ENCODE results near the gene EPS8L1.
"Not testable (repeated sequence)": the region's sequence is repeated elsewhere in the genome, so short reads cannot be mapped to it uniquely, and the experiment has no call there.

The EPS8L1 gene

GRCh38 chr19:55099557-55100506 is 24.2 kb downstream of the EPS8L1 start:
- Histone ChIP-seq H3K4me3 (ENCODE audit: low read depth in 1 of 2, low read length in 2 of 2) (no peak overlapping the region), H3K9me3 (ENCODE audit: low read length) (no peaks in the 10 kb centered on the region), H3K9ac (ENCODE audit: low read length) (no peak overlapping the region), H3K4me1 (ENCODE audit: insufficient read depth, low read length) (no peaks in the 10 kb centered on the region), H3K36me3 (ENCODE audit: insufficient read depth, low read length) (peaks cover 70% of the 10 kb centered on the region), H3K27me3 (ENCODE audit: control insufficient read depth in 1 of 2, insufficient read depth in 2 of 2, low read length in 2 of 2) (no peaks in the 10 kb centered on the region), H3K27ac (ENCODE audit: low read depth, low read length) (no peak overlapping the region)

- no peaks in the 10 kb centered on the region for H3K9me3 ChIP-seq (ENCODE audit: low read length)
- H3K9ac ChIP-seq (ENCODE audit: low read length), result no peak overlapping the region
- peaks cover 61% of the 10 kb centered on the region for H3K36me3 ChIP-seq (ENCODE audit: insufficient read depth, low read length)
- H3K4me3 ChIP-seq (ENCODE audit: low read depth in 1 of 2, low read length in 2 of 2), result no peak overlapping the region
- no peaks in the 10 kb centered on the region for H3K27me3 ChIP-seq (ENCODE audit: control insufficient read depth in 1 of 2, insufficient read depth in 2 of 2, low read length in 2 of 2)
- H3K4me1 ChIP-seq (ENCODE audit: insufficient read depth, low read length), result no peaks in the 10 kb centered on the region
- no peak overlapping the region for H3K27ac ChIP-seq (ENCODE audit: low read depth, low read length)
Observed at GRCh38 chr19:55101261-55101660, 25.6 kb downstream of the EPS8L1 start.

- Histone ChIP-seq H3K4me1 (ENCODE audit: insufficient read depth, low read length) (no peaks in the 10 kb centered on the region), H3K27ac (ENCODE audit: low read depth, low read length) (no peak overlapping the region), H3K4me3 (ENCODE audit: low read depth in 1 of 2, low read length in 2 of 2) (no peak overlapping the region), H3K9me3 (ENCODE audit: low read length) (no peaks in the 10 kb centered on the region), H3K27me3 (ENCODE audit: control insufficient read depth in 1 of 2, insufficient read depth in 2 of 2, low read length in 2 of 2) (no peaks in the 10 kb centered on the region), H3K9ac (ENCODE audit: low read length) (no peak overlapping the region), H3K36me3 (ENCODE audit: insufficient read depth, low read length) (peaks cover 64% of the 10 kb centered on the region)
Observed at GRCh38 chr19:55103190-55103589, 27.5 kb downstream of the EPS8L1 start.

GRCh38 chr19:55105237-55105636 is 29.6 kb downstream of the EPS8L1 start:
- peaks cover 61% of the 10 kb centered on the region for H3K36me3 ChIP-seq (ENCODE audit: insufficient read depth, low read length)
- no peak overlapping the region for H3K9ac ChIP-seq (ENCODE audit: low read length)
- no peaks in the 10 kb centered on the region for H3K9me3 ChIP-seq (ENCODE audit: low read length)
- H3K27me3 ChIP-seq (ENCODE audit: control insufficient read depth in 1 of 2, insufficient read depth in 2 of 2, low read length in 2 of 2), result no peaks in the 10 kb centered on the region
- H3K4me1 ChIP-seq (ENCODE audit: insufficient read depth, low read length), result no peaks in the 10 kb centered on the region
- no peak overlapping the region for H3K27ac ChIP-seq (ENCODE audit: low read depth, low read length)
- no peak overlapping the region for H3K4me3 ChIP-seq (ENCODE audit: low read depth in 1 of 2, low read length in 2 of 2)

GRCh38 chr19:55106591-55106990 is 30.9 kb downstream of the EPS8L1 start:
- no peak overlapping the region for H3K4me3 ChIP-seq (ENCODE audit: low read depth in 1 of 2, low read length in 2 of 2)
- H3K36me3 ChIP-seq (ENCODE audit: insufficient read depth, low read length), result peaks cover 54% of the 10 kb centered on the region
- peaks cover 4% of the 10 kb centered on the region for H3K4me1 ChIP-seq (ENCODE audit: insufficient read depth, low read length)
- no peak overlapping the region for H3K9ac ChIP-seq (ENCODE audit: low read length)
- H3K27me3 ChIP-seq (ENCODE audit: control insufficient read depth in 1 of 2, insufficient read depth in 2 of 2, low read length in 2 of 2), result no peaks in the 10 kb centered on the region
- H3K27ac ChIP-seq (ENCODE audit: low read depth, low read length), result no peak overlapping the region
- H3K9me3 ChIP-seq (ENCODE audit: low read length), result no peaks in the 10 kb centered on the region

GRCh38 chr19:55107252-55107651 is 31.6 kb downstream of the EPS8L1 start:
- H3K36me3 ChIP-seq (ENCODE audit: insufficient read depth, low read length), result peaks cover 47% of the 10 kb centered on the region
- not testable (repeated sequence) for H3K9ac ChIP-seq (ENCODE audit: low read length); H3K4me3 ChIP-seq (ENCODE audit: low read depth in 1 of 2, low read length in 2 of 2); H3K4me1 ChIP-seq (ENCODE audit: insufficient read depth, low read length); H3K27ac ChIP-seq (ENCODE audit: low read depth, low read length); H3K27me3 ChIP-seq (ENCODE audit: control insufficient read depth in 1 of 2, insufficient read depth in 2 of 2, low read length in 2 of 2); H3K9me3 ChIP-seq (ENCODE audit: low read length)

GRCh38 chr19:55109527-55110291 is 34.0 kb downstream of the EPS8L1 start:
- no peaks in the 10 kb centered on the region for H3K9me3 ChIP-seq (ENCODE audit: low read length)
- no peak overlapping the region for H3K4me3 ChIP-seq (ENCODE audit: low read depth in 1 of 2, low read length in 2 of 2)
- no peaks in the 10 kb centered on the region for H3K27me3 ChIP-seq (ENCODE audit: control insufficient read depth in 1 of 2, insufficient read depth in 2 of 2, low read length in 2 of 2)
- peaks cover 32% of the 10 kb centered on the region for H3K36me3 ChIP-seq (ENCODE audit: insufficient read depth, low read length)
- H3K4me1 ChIP-seq (ENCODE audit: insufficient read depth, low read length), result peaks cover 31% of the 10 kb centered on the region
- peak overlapping the region; percentile 27 for H3K27ac ChIP-seq (ENCODE audit: low read depth, low read length)
- H3K9ac ChIP-seq (ENCODE audit: low read length), result no peak overlapping the region

- Histone ChIP-seq H3K9ac (ENCODE audit: low read length) (peak overlapping the region; percentile 13), H3K36me3 (ENCODE audit: insufficient read depth, low read length) (peaks cover 28% of the 10 kb centered on the region), H3K4me1 (ENCODE audit: insufficient read depth, low read length) (peaks cover 44% of the 10 kb centered on the region), H3K27ac (ENCODE audit: low read depth, low read length) (peak overlapping the region; percentile 94), H3K4me3 (ENCODE audit: low read depth in 1 of 2, low read length in 2 of 2) (no peak overlapping the region), H3K9me3 (ENCODE audit: low read length) (no peaks in the 10 kb centered on the region), H3K27me3 (ENCODE audit: control insufficient read depth in 1 of 2, insufficient read depth in 2 of 2, low read length in 2 of 2) (no peaks in the 10 kb centered on the region)
Observed at GRCh38 chr19:55111238-55111831, 35.7 kb downstream of the EPS8L1 start.

GRCh38 chr19:55112246-55112776 is 36.6 kb downstream of the EPS8L1 start:
- Histone ChIP-seq H3K4me1 (ENCODE audit: insufficient read depth, low read length) (peaks cover 44% of the 10 kb centered on the region), H3K9me3 (ENCODE audit: low read length) (no peaks in the 10 kb centered on the region), H3K27me3 (ENCODE audit: control insufficient read depth in 1 of 2, insufficient read depth in 2 of 2, low read length in 2 of 2) (no peaks in the 10 kb centered on the region), H3K27ac (ENCODE audit: low read depth, low read length) (peak overlapping the region; percentile 94), H3K4me3 (ENCODE audit: low read depth in 1 of 2, low read length in 2 of 2) (peak overlapping the region in 1 of 2 donors; percentile 45), H3K36me3 (ENCODE audit: insufficient read depth, low read length) (peaks cover 20% of the 10 kb centered on the region), H3K9ac (ENCODE audit: low read length) (peak overlapping the region; percentile 90)

- H3K4me3 ChIP-seq (ENCODE audit: low read depth in 1 of 2, low read length in 2 of 2), result peak overlapping the region in 1 of 2 donors; percentile 45
- H3K4me1 ChIP-seq (ENCODE audit: insufficient read depth, low read length), result peaks cover 44% of the 10 kb centered on the region
- H3K9ac ChIP-seq (ENCODE audit: low read length), result peak overlapping the region; percentile 90
Observed at GRCh38 chr19:55112777-55113569, 37.3 kb downstream of the EPS8L1 start.

More at GRCh38 chr19:55112777-55113569, 37.3 kb downstream of the EPS8L1 start:
- Histone ChIP-seq H3K27me3 (ENCODE audit: control insufficient read depth in 1 of 2, insufficient read depth in 2 of 2, low read length in 2 of 2) (no peaks in the 10 kb centered on the region), H3K27ac (ENCODE audit: low read depth, low read length) (peak overlapping the region; percentile 94), H3K36me3 (ENCODE audit: insufficient read depth, low read length) (peaks cover 20% of the 10 kb centered on the region), H3K9me3 (ENCODE audit: low read length) (no peaks in the 10 kb centered on the region)

Data from muscle layer of colon (tissue), 2 donors.